Measurements from ENCODE around the gene RBM23.

Gene RBM23

GRCh38 chr14:22883173-22883976 is 35.6 kb downstream of the RBM23 start, which contains the start of gene REM2:
Gene REM2, plus strand, starts transcription at chr14:22883222. Its CDS starts 66 bp downstream, at chr14:22883288.
- DNase-seq (ENCODE audit: low read depth), result no peak
- no peak within 1 kb of the TSS for H3K4me3 ChIP-seq (ENCODE audit: low read depth, low read length)
- TF ChIP-seq CTCF (IDR thresholded peaks at IDR 0.05; ENCODE audit: low read depth, low read length) (no peak), POLR2A (IDR thresholded peaks at IDR 0.05; ENCODE audit: extremely low read depth, insufficient read length) (no peak), MYC (IDR thresholded peaks at IDR 0.05; ENCODE audit: low read depth, low read length) (no peak), MAX (IDR thresholded peaks at IDR 0.05; ENCODE audit: low read depth, low read length) (no peak)

GRCh38 chr14:22882529-22883172 is 36.3 kb downstream of the RBM23 start:
- no peak for DNase-seq (ENCODE audit: low read depth)
- TF ChIP-seq MAX (IDR thresholded peaks at IDR 0.05; ENCODE audit: low read depth, low read length) (no peak), MYC (IDR thresholded peaks at IDR 0.05; ENCODE audit: low read depth, low read length) (no peak), CTCF (IDR thresholded peaks at IDR 0.05; ENCODE audit: low read depth, low read length) (no peak), POLR2A (IDR thresholded peaks at IDR 0.05; ENCODE audit: extremely low read depth, insufficient read length) (no peak)
- H3K4me3 ChIP-seq (ENCODE audit: low read depth, low read length), result no peak overlapping the region

- H3K4me3 ChIP-seq (ENCODE audit: low read depth, low read length), result no peak overlapping the region
- TF ChIP-seq MYC (IDR thresholded peaks at IDR 0.05; ENCODE audit: low read depth, low read length) (no peak), POLR2A (IDR thresholded peaks at IDR 0.05; ENCODE audit: extremely low read depth, insufficient read length) (no peak), MAX (IDR thresholded peaks at IDR 0.05; ENCODE audit: low read depth, low read length) (no peak)
- DNase-seq (ENCODE audit: low read depth), result no peak
Observed at GRCh38 chr14:22882064-22882463, 36.9 kb downstream of the RBM23 start.

GRCh38 chr14:22878271-22879246 is 40.4 kb downstream of the RBM23 start:
- TF ChIP-seq MAX (IDR thresholded peaks at IDR 0.05; ENCODE audit: low read depth, low read length) (no peak), CTCF (IDR thresholded peaks at IDR 0.05; ENCODE audit: low read depth, low read length) (no peak), MYC (IDR thresholded peaks at IDR 0.05; ENCODE audit: low read depth, low read length) (no peak), POLR2A (IDR thresholded peaks at IDR 0.05; ENCODE audit: extremely low read depth, insufficient read length) (no peak)
- no peak for DNase-seq (ENCODE audit: low read depth)
- H3K4me3 ChIP-seq (ENCODE audit: low read depth, low read length), result no peak overlapping the region

GRCh38 chr14:22877000-22877501 is 41.9 kb downstream of the RBM23 start:
- DNase-seq (ENCODE audit: low read depth), result no peak
- no peak overlapping the region for H3K4me3 ChIP-seq (ENCODE audit: low read depth, low read length)
- TF ChIP-seq POLR2A (IDR thresholded peaks at IDR 0.05; ENCODE audit: extremely low read depth, insufficient read length) (no peak), MAX (IDR thresholded peaks at IDR 0.05; ENCODE audit: low read depth, low read length) (no peak), MYC (IDR thresholded peaks at IDR 0.05; ENCODE audit: low read depth, low read length) (no peak), CTCF (IDR thresholded peaks at IDR 0.05; ENCODE audit: low read depth, low read length) (no peak)
